ENCODE results near the gene NDEL1. TPM values are rescaled to one million over a fixed set of nuclear protein-coding genes. Genes with fewer than 3 reads are reported as not detected.

NDEL1 gene
- total RNA-seq, 1 experiment from 2014 or later: 38.4 TPM

- Histone ChIP-seq H3K4me1 (ENCODE audit: insufficient read depth, low read length) (no peaks in the 10 kb centered on the region), H3K56ac (ENCODE audit: insufficient read length, low read depth, low read length) (no peak overlapping the region), H4K8ac (replicated peaks; ENCODE audit: insufficient read length, low read depth, low read length) (no peak overlapping the region), H3K14ac (ENCODE audit: insufficient read depth, low read length) (no peak overlapping the region), H3K23ac (ENCODE audit: insufficient read length, low read depth, low read length) (no peak overlapping the region), H3T11ph (ENCODE audit: low read length) (no peak overlapping the region), H2BK120ac (ENCODE audit: low read depth, low read length, poor library complexity, severe bottlenecking) (no peak overlapping the region), H2BK12ac (ENCODE audit: insufficient read length, low read depth, low read length) (no peak overlapping the region), H4K5ac (ENCODE audit: insufficient read length, low read depth, low read length) (no peak overlapping the region), H3K9ac (ENCODE audit: extremely low read depth, insufficient read length, low read length) (no peak overlapping the region), H3K79me2 (ENCODE audit: insufficient read depth, low read length) (no peaks in the 10 kb centered on the region), H3K9me3 (ENCODE audit: control insufficient read depth, low read depth, low read length) (no peaks in the 10 kb centered on the region), H2AFZ (ENCODE audit: low read length) (no peak overlapping the region), H2BK20ac (ENCODE audit: low read depth, low read length, poor library complexity, severe bottlenecking) (no peak overlapping the region), H3K27ac (ENCODE audit: insufficient read length, low read depth, low read length) (no peak overlapping the region), H3K4me2 (ENCODE audit: insufficient read depth, insufficient read length, low read length) (no peak overlapping the region), H3K18ac (ENCODE audit: insufficient read length, low read depth, low read length) (no peak overlapping the region), H2BK5ac (ENCODE audit: insufficient read length, low read length) (no peak overlapping the region), H3K23me2 (ENCODE audit: insufficient read length, low read depth, low read length, poor library complexity, severe bottlenecking) (no peaks in the 10 kb centered on the region), H4K20me1 (ENCODE audit: control insufficient read depth, insufficient read depth, insufficient read length) (no peaks in the 10 kb centered on the region), H3K79me1 (ENCODE audit: insufficient read depth, low read depth, low read length, poor library complexity, severe bottlenecking) (no peaks in the 10 kb centered on the region), H3K4ac (ENCODE audit: low read depth, low read length) (no peak overlapping the region), H2BK15ac (ENCODE audit: low read depth, low read length) (no peak overlapping the region), H4K91ac (ENCODE audit: insufficient read length, low read depth, low read length) (no peak overlapping the region), H2AK5ac (ENCODE audit: insufficient read length, low read length) (no peak overlapping the region), H3K27me3 (ENCODE audit: insufficient read depth, low read length) (no peaks in the 10 kb centered on the region)
- WGBS (ENCODE audit: extremely low coverage, insufficient read length, low lambda C conversion rate): no CpG with 5 or more reads among the region's 5 CpGs
- Mint-ChIP-seq H3K9me3 (no peaks in the 10 kb centered on the region), H3K36me3 (ENCODE audit: insufficient read depth in 1 of 3, low read depth in 3 of 3) (peaks cover 2 to 55% (median 31%) of the 10 kb centered on the region in 3 experiments; a peak in 5 of 7 replicates), H3K4me1 (peaks cover 5 to 8% of the 10 kb centered on the region in 2 experiments; a peak in 3 of 4 replicates), H3K4me3 (no peak overlapping the region), H3K27ac (0 out of 7 replicates have a peak overlapping the region, but pooled peaks of 1 of the 3 experiments have one; percentile 11), H3K27me3 (ENCODE audit: low read depth) (no peaks in the 10 kb centered on the region)
- DNase-seq: no peak
- TF ChIP-seq CTCF (conservative IDR thresholded peaks at IDR 0.05): no peak
Measured at GRCh38 chr17:8463099-8463498, 27.4 kb downstream of the NDEL1 start.

Data from H9 (cell line).